Measurements from ENCODE around the gene FLVCR1.
"Not testable (repeated sequence)": the region's sequence is repeated elsewhere in the genome, so short reads cannot be mapped to it uniquely, and the experiment has no call there.

FLVCR1 gene

DNA sequence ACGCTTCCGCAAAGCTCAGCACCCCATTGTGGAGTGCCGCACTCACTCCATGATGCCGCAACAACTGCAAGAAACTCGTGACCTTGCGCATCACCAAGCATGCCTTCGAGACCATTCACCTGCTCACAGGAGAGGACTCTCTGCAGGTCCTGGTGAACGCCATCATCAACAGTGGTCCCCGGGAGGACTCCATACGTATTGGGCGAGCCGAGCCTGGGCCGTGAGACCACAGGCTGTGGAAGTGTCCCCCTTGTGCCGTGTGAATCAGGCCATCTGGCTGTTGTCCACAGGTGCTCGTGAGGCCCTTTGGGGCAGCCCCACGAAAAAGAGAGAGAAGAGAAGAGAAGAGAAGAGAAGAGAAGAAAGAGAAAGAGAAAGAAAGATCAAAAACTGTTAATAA, 33.9 kb upstream of the FLVCR1 start:
- no peak for TF ChIP-seq CTCF (IDR thresholded peaks at IDR 0.05; ENCODE audit: low read depth, low read length)
- H3K4me3 ChIP-seq (replicated peaks in 1 of 2; ENCODE audit: low read depth in 2 of 2, low read length in 2 of 2): no peak overlapping the region
- no peak for DNase-seq (ENCODE audit: low read depth in 2 of 2)

DNA sequence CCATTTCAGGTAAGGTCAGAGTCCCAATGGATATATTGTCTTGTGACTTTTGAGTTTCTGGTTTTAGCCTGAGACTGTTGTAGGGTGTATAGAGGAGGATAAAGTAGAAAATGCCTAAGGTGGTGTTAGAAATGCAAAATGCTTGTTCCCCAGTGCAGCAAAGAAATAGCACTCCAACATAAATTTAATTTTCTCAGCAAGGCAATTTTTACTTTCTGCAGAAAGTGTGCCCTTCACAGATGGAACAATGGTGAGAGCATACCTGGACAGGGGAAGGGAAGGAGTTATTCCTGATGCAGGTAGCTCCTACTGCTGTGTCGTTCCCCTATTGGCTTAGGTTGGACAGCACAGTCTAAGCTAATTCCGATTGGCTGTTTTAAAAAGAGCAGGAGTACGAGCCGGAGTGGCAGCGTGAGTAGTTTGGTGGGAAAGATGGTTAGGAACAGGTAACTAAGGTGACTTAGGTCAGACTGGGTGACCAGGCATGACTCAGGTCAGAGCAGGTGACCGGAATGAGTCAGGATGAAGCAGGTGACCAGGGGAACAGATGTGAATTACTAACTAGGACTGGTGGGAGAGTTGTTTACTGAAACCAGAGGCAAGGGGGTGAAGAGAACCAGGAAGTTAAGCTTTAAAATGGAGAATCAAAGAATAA, 32.1 kb upstream of the FLVCR1 start:
- no peak overlapping the region for H3K4me3 ChIP-seq (replicated peaks in 1 of 2; ENCODE audit: low read depth in 2 of 2, low read length in 2 of 2)
- TF ChIP-seq CTCF (IDR thresholded peaks at IDR 0.05; ENCODE audit: low read depth, low read length): no peak
- no peak for DNase-seq (ENCODE audit: low read depth in 2 of 2)

DNA sequence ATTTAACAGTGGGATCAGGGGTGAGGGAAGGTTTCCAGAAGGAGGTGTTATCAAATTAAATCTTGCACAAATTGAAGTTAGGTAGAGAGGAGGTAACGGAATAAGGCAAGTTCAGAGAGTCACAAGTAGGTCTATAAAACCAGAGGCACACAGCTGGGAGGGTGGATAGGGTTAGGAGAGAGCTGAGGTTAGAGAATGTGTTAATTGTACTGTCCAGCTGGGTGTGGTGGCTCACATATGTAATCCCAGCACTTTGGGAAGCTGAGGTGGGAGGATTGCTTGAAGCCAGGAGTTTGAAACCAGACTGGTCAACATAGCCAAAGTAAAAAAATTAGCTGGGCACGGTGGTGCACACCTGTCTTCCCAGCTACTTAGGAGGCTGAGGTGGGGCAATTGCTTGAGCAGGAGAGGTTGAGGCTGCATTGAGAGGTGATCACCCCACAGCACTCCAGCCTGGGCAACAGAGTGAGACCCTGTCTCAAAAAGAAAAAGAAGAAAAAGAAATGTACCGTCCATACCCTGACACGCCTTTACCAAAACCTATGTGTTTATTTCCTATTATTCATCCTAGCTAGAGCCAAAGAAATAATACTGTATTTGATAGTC, 30.8 kb upstream of the FLVCR1 start:
- no peak for TF ChIP-seq CTCF (IDR thresholded peaks at IDR 0.05; ENCODE audit: low read depth, low read length)
- H3K4me3 ChIP-seq (replicated peaks in 1 of 2; ENCODE audit: low read depth in 2 of 2, low read length in 2 of 2): no peak overlapping the region
- DNase-seq (ENCODE audit: low read depth in 2 of 2): no peak

- TF ChIP-seq CTCF (IDR thresholded peaks at IDR 0.05; ENCODE audit: low read depth, low read length): no peak
- no peak overlapping the region for H3K4me3 ChIP-seq (replicated peaks in 1 of 2; ENCODE audit: low read depth in 2 of 2, low read length in 2 of 2)
- no peak for DNase-seq (ENCODE audit: low read depth in 2 of 2)
These were observed 30.2 kb upstream of the FLVCR1 start for GRCh38 chr1:212827831-212828278.

GRCh38 chr1:212828395-212828794, 29.7 kb upstream of the FLVCR1 start:
- H3K4me3 ChIP-seq (replicated peaks in 1 of 2; ENCODE audit: low read depth in 2 of 2, low read length in 2 of 2): no peak overlapping the region
- no peak for DNase-seq (ENCODE audit: low read depth in 2 of 2)
- TF ChIP-seq CTCF (IDR thresholded peaks at IDR 0.05; ENCODE audit: low read depth, low read length): no peak

GRCh38 chr1:212833211-212834207, 24.6 kb upstream of the FLVCR1 start:
- not testable (repeated sequence) for DNase-seq (ENCODE audit: low read depth in 2 of 2); H3K4me3 ChIP-seq (replicated peaks in 1 of 2; ENCODE audit: low read depth in 2 of 2, low read length in 2 of 2)

GRCh38 chr1:212838145-212838544, 19.9 kb upstream of the FLVCR1 start:
- H3K4me3 ChIP-seq (replicated peaks in 1 of 2; ENCODE audit: low read depth in 2 of 2, low read length in 2 of 2): no peak overlapping the region
- no peak for DNase-seq (ENCODE audit: low read depth in 2 of 2)
- no peak for TF ChIP-seq CTCF (IDR thresholded peaks at IDR 0.05; ENCODE audit: low read depth, low read length)

DNA sequence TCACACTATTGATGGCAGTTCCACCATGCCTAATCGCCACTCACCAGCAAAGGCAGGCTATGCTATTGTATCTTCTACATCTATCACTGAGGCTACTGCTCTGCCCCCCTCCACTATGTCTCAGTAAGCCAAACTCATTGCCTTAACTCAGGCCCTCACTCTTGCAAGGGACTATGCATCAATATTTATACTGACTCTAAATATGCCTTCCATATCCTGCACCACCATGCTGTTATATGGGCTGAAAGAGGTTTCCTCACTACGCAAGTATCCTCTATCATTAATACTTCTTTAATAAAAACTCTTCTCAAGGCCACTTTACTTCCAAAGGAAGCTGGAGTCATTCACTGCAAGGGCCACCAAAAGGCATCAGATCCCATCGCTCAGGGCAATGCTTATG, 13.6 kb upstream of the FLVCR1 start:
- DNase-seq (ENCODE audit: low read depth in 2 of 2); H3K4me3 ChIP-seq (replicated peaks in 1 of 2; ENCODE audit: low read depth in 2 of 2, low read length in 2 of 2): not testable (repeated sequence)

Measured in cardiac fibroblast (primary cell).